T-helper 22 cell (primary cell): ENCODE data around the gene LAMP1.
"Not testable (repeated sequence)": the region's sequence is repeated elsewhere in the genome, so short reads cannot be mapped to it uniquely, and the experiment has no call there.

Source experiments
- DNase-seq: peaks from one replicate; pipeline ENCODE4 v3.0.0-alpha.2; 2020; ENCODE audit warnings: low read depth

LAMP1 gene

DNA sequence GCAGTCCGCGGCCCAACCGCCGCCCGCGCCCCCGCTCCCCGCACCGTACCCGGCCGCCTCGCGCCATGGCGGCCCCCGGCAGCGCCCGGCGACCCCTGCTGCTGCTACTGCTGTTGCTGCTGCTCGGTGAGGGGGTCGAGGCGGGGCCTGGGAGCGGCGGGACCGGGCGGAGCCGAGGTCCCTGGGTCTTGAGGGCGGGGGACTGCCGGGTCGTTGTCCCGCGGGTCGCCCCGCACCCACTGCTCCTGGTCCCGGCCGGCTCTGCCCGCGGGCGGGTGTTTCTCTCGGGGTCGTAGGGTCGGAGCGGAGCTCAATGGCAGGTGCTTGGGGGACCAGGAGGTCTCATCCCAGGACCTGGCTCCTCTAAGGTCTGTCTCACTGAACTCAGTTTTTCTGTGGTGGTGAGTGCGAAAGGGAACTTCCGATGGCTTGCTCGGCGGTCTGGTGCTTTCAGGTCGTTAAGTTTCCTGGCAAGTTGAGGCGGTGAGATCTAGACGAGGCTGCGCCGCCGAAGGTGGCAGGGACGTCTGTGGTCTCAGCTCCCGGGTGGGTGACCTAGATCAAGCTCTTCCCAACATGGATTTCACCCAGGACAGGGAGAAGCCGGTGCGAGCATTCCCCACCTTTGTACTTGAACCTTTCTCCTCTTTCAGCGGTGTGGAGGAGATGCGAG lies 467 bp downstream of the LAMP1 start:
- DNase-seq = peak; percentile 27

DNA sequence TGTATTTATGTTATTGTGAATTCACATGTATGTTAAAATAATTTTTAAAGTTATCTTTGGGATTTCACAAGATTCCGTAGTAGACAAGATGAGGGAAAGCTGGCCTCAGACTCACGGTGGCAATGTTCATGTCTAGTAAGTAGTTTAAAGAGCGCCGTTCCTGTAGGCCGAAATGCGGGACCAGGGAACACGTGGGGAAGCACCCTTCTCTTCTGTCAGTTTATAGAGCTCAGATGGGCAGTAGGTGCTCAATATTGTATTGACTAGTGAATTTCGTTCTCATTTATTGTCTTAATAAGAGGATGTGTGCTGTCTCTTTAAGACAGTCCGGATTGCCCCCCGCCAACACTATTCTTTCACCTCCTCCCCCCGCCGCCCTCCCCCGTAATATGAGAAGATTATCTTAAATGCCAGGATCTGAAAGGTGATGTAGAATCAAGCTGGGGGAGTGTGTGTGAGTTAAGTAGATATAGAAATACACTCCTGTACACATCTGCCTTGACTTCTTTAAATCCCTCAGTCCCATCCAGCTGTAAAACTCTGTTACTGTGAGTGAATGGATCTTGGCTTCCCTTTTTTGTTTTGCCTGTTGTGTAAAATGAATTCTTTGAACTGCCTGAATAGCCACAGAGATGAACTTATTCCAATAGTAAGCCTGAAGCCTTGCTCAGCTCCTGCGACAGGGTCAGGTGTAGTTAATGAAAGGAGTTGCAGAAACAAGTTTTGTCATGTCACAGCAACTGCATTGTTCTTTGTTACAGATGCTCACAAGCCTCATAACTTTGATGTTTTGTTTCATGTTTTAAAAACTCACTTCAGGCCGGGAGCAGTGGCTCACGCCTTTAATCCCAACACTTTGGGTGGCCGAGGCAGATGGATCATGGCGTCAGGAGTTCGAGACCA lies 1.3 kb downstream of the LAMP1 start:
- DNase-seq = no peak

DNA sequence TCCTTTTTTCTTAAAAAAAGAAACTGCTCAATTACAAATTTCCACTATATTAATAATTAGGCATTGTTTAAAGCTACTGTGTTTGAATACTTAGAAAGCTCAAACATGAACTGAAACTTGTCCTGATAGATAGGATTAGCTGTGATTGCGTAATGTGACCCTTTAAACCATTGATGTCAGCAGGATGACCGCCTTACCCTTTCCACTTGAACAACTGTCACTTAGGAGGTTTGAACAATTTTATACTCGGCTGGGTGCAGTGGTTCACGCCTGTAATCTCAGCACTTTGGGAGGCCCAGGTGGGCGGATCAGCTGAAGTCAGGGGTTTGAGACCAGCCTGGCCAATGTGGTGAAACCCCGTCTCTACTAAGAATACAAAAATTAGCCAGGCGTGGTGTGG lies 2.9 kb downstream of the LAMP1 start:
- no peak for DNase-seq

- DNase-seq = no peak
Observed at GRCh38 chr13:113302986-113303385, 5.9 kb downstream of the LAMP1 start.

DNA sequence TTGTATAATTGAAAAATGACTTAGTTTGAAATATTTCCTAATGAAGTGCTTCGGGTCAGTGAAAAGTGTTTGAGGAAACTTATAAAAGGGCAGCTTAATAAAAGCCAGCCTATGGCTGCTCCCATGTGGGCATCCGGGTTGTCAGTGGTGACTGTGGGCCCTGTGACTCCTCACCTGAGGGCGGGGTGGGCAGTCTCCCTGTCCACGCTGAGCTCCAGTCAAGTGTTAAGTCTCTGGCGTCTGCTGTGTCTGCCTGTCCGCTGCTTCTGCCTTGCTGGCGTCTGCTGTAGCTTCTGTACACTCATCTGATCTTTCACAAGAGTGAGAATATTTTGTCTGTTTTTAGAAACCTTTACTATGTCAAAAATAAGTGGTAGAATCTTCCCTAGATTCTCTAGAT lies 7.1 kb downstream of the LAMP1 start:
- DNase-seq = no peak

DNA sequence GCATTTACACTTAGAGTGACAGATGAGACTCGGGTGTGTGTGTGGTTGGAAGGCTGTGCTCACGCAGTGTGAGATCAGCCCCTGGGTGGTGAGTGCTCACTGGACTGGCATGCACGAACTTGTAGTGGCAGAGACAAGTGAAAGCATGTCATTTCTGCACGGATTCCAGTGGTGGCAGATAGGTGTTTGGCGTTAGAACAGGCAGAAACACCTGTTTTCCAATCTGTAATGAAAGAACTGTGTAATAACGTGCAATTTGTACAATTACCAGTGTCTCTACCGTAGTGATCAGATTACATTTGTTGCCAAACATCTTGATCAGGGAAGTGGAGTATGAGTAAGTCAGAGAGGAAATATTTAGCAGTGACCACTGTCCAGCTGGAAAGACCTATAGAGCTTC lies 8.2 kb downstream of the LAMP1 start:
- DNase-seq = no peak

DNA sequence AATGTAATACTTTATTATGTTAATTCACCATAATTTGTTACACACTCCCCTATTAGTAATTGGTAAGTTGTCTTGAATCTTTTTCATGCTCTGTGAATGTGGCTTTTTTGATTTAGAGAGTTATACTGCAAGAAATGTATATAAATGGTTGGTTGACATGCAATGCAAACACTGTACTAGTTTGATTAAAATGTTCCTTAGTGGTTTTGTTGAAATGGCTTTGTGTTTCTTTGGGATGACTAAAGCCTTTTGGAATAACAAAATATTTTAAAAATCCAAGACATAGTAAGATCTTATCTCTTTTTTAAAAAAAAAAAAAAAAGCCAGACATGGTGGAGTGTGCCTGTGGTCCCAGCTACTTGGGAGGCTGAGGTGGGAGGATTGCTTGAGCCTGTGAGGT lies 10.5 kb downstream of the LAMP1 start:
- DNase-seq = no peak

- DNase-seq = no peak
Observed at GRCh38 chr13:113309473-113309872, 12.4 kb downstream of the LAMP1 start.

GRCh38 chr13:113314112-113314511 lies 17.1 kb downstream of the LAMP1 start:
- not testable (repeated sequence) for DNase-seq

DNA sequence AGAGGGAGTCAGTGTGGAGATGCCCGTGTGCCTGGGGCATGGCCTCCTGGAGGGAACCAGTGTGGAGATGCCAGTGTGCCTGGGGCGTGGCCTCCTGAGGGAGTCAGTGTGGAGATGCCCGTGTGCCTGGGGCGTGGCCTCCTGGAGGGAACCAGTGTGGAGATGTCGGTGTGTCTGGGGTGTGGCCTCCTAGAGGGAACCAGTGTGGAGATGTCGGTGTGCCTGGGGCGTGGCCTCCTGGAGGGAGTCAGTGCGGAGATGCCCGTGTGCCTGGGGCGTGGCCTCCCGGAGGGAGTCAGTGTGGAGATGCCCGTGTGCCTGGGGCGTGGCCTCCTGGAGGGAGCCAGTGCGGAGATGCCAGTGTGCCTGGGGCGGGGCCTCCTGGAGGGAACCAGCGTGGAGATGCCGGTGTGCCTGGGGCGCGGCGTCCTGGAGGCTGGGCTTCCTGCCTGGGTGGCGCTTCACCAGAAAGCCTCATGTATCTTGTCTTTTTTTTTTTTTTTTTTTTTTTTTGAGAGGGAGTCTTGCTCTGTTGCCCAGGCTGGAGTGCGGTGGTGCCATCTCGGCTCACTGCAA lies 17.9 kb downstream of the LAMP1 start:
- not testable (repeated sequence) for DNase-seq

- DNase-seq = no peak
Observed at GRCh38 chr13:113315992-113316391, 19.0 kb downstream of the LAMP1 start.

DNA sequence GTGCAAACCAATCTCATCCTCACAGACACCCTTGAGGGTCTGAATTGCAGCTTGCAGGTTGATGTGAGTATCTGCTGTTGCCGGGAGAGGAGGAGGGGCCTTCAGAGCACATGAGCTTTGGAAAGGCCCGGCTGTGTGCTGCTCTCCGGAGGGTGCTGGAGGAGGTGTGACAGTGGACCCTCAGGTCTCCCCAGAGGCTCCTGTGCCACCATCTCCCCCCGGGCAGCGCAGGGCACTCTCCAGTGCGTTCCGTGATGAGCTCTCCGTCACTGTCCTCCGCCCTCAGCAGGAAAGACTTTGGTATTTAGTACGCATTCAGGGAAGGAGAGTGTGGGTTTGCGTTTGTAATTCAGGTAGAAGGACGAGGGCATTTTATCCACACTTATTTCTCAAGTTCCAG lies 20.0 kb downstream of the LAMP1 start:
- DNase-seq = no peak

DNA sequence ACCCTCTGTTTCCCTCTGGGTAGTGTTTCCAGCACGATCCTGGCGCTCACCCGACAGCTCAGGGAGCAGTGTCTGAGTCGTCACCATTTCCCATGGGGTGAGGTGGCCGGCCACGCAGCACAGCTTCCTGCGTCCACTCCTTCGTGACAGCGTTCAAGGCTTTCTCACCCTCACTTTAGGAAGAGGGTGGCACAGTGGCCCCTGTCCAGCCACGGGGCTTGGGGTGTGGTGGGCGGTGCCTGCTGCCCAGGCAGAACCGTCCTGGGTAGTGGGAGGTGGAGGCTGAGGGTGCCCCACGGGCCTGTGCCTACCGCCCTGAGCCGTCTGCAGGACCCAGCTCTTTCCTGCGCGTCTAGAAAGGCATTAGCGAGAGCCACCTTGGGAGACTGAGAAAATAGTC lies 21.9 kb downstream of the LAMP1 start:
- no peak for DNase-seq

DNA sequence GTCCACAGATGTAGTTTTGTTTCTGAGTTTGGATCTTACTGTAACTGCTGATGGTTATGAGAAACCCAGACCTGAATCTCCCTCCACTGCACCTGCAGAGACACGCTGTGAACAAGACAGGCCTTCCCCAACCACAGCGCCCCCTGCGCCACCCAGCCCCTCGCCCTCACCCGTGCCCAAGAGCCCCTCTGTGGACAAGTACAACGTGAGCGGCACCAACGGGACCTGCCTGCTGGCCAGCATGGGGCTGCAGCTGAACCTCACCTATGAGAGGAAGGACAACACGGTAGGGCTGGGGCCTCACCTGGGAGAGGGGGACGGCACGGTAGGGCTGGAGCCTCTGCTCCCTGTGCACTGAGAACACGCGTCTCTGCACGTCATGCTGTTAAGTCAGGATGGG lies 22.3 kb downstream of the LAMP1 start:
- no peak for DNase-seq

GRCh38 chr13:113320226-113320875 lies 23.3 kb downstream of the LAMP1 start:
- no peak for DNase-seq

DNA sequence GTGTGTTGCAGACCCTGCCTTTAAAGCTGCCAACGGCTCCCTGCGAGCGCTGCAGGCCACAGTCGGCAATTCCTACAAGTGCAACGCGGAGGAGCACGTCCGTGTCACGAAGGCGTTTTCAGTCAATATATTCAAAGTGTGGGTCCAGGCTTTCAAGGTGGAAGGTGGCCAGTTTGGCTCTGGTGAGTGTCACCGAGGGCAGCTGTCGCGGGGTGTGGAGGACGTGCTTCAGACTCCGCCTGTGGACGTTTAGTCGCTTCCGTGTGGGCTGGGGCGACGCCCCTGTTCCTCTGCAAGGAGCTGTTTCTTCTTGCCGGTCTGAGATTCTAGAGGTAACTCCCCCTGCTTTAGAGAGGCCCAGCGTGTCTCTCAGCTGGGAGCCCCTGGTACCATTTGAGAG lies 24.5 kb downstream of the LAMP1 start:
- DNase-seq = no peak

DNA sequence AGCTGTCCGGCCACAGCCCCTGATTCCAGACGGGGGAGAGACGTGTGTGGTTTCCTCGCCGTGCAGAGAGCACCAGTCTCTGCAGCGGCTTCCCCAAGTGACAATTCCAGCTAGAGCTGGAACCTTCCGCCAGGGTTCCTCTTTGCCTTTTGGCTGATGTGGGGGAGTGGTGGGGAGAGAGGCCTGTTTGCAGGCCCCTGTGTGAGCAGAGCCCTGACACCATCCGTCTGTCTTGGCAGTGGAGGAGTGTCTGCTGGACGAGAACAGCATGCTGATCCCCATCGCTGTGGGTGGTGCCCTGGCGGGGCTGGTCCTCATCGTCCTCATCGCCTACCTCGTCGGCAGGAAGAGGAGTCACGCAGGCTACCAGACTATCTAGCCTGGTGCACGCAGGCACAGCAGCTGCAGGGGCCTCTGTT lies 25.0 kb downstream of the LAMP1 start:
- DNase-seq = no peak

DNA sequence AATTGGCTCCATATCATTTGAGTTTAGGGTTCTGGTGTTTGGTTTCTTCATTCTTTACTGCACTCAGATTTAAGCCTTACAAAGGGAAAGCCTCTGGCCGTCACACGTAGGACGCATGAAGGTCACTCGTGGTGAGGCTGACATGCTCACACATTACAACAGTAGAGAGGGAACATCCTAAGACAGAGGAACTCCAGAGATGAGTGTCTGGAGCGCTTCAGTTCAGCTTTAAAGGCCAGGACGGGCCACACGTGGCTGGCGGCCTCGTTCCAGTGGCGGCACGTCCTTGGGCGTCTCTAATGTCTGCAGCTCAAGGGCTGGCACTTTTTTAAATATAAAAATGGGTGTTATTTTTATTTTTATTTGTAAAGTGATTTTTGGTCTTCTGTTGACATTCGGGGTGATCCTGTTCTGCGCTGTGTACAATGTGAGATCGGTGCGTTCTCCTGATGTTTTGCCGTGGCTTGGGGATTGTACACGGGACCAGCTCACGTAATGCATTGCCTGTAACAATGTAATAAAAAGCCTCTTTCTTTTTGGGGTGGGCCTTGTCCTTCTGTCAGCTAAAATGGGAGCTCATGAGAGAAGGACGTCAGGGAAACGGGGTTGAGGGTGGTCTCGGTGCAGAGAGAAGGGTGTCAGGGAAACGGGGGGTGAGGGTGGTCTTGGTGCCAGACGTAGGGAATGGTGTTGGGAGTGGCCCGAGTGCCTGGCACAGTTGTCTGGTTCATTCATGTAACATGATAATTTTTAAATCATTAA lies 26.0 kb downstream of the LAMP1 start:
- DNase-seq = no peak

DNA sequence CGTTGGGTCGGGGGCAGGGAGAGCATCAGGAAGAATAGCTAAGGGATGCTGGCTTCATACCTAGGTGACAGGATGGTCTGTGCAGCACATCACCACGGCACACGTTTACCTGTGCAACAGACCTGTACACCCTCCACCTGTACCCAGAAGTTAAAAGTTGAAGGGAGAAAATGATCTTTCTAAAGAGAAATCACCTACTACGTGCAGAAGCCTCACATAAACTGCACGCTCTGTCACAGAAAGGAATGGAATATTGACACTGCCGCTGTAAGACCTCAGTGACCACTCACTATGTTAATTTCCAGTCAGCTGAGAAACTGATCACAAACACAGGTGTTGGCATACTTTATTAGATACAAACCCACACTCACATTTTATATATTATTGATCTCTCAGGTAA lies 26.8 kb downstream of the LAMP1 start:
- no peak for DNase-seq

GRCh38 chr13:113324398-113324797 lies 27.4 kb downstream of the LAMP1 start:
- DNase-seq = no peak

DNA sequence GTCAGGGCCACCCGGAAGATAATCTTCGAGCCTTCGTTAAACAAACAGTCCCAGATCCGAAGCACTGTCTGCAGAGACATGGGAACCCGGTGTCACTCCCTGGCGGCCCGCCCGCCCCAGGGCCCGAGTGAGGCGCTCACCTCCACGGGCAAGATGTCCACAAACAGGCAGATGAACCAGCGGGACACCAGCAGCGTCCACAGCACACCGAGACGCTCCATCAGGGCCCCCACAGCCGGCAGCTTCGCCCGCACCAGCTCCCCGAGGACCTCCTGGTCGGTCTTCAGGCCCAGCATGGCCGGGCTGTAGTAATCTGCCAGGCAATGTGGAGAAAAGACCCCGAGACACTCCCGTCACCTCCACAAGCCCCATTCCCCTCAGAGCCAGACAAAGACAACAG lies 28.7 kb downstream of the LAMP1 start:
- DNase-seq = no peak

GRCh38 chr13:113327391-113327765 lies 30.3 kb downstream of the LAMP1 start:
- no peak for DNase-seq
